ENCODE measurements around the gene SEPHS1.
"Not testable (repeated sequence)": the region's sequence is repeated elsewhere in the genome, so short reads cannot be mapped to it uniquely, and the experiment has no call there.

Gene SEPHS1

DNA sequence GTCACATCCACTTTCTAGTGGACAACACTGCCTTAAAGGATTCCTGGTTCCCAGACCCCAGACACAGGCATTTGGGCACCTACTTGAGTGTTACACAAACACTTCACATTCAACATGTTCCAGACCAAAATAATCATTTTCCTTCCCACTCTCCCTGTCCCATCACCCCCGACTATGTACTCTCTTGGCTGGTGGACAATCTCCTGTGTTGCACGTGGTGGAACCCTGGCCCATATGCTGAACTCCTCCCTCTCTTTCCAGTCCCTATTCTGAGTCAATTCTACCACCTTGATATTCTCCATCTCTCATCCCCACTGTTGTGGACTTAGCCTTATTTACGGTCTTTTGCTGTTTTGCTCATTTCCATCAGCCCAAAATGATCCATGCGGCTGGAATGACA lies 8.3 kb upstream of the SEPHS1 start:
- no peak for DNase-seq

DNA sequence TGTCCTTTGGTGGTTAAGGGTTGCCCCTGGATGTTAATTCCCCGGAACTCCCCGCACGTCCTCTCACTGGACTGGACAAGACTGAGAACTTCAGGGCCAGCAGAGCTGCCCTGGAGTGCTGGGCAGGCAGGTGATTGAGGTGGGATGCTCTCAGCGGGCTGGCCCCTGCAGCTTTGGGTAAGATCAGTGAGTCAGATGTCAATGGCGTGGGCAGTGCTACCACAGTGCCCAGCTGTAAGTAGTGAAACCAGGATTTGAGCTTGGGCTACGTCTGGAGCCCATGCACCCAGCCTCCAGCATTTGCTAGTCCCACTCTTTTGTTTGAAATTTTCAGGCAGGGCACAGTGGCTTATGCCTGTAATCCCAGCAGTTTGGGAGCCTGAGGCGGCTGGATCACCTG lies 6.7 kb upstream of the SEPHS1 start:
- no peak for DNase-seq

DNA sequence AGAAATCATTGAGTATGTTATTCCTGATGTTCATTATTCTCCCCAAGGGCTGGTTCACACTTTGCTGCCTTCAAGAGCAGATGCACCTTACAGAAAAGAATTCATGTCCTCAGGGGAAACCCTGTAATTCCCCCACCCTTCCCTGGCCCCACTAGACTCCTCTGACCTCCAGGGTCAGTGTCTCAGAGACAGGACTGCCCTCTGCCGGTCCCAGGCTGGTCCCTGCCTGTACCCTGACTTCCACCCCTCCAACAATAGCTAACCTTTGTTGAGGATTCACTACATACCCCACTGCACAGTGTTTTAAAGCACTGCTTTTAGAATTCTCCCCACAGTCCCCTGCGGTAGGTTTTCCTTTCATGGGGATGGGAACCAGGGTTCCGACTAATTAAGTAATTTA lies 4.4 kb upstream of the SEPHS1 start:
- no peak for DNase-seq

DNA sequence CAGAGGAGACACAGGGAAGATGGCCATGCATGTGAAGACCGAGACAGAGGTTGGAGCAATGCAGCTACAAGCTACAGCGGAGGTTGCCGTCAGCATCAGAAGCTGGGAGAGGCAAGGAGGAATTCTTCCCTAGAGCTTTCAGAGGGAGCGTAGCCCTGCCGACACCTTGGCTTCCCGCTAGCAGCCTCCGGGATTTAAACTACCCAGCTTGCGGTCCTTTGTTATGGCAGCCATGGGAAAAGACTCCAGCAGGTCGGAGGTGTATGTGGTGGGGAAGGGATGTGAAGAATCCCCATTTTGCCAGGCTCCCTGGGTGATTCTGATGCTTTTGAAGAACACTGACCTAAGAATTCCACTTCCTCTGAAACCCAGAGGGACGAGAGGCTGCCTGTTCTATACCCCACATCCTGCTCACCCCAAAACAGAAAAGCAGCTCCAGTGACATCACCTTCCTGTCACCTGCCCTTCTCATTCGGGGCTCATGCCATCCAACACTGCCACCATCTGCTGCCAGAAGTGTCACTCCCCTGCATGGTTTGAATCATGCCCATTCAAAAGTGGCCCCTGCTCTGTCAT lies 3.3 kb upstream of the SEPHS1 start:
- peak; percentile 31 for DNase-seq

DNA sequence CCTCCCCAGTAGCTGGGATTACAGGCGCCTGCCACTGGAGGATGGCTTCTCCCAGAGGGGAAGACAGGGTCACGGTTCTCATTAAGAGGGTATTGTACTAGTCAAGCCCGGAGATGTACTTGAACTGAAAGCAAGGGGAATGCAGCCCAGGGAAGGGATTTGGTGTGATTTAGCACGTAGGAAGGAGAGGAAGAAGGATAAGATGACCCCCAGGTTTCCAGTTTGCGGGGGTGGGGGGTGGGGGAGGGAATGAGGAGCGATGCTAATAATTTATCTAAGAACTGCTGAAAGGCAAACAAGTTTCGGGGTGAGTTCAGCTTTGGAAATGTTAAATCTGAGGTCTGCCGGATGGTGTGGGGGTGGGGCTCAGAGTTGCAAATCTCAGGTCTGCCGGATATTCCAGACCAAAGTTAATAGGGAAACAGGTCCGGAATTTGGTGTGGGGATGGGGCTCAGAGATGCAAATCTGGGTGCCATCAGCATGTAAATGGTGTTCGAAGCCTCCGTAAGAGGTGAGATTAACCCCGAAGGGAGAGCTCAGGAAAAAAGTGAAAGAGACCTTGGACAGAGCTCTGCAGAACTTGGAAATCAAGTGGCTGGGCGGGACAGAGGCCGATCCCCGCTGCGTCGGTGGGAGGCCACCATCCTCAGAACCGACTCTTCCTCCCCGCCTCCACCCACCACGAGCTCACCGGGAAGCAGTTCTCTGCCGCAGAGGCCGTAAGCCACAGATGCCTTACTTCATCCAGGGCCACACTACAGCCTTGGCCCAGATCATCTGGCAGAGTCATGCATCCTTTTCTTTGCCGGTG lies 1.6 kb upstream of the SEPHS1 start:
- DNase-seq = no peak

DNA sequence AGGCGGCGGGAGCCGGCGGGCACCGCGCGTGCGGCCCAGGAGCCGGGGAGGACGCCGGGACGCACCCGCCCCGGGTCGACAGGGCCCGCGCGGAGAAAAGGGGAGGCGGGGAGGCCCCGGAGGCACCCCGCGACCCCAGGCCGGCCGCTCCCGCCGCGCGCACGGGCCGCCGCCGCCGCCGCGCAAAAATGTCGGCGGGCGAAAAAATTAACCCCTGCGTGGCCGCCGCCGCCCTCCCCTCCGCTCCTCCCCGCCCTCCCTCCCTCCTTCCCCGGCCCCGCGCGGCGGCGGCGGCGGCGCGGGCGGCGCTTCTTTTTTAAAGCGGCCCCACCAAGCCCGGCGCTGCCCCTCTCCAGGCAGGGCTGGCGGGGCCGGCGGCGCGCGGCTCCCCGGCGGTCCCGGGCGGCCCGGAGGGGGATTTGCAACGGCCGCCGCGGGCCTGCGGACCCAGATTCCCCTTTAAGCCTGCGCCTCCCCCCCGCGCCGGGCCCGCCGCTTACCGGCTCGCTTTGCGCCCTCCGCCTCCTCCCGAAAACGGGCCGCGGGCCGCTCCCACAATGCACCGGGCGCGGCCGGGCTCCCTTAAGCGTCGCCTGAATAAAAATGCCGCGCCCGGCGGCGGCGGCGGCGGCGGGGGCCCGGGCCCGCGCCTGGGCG lies 465 bp downstream of the SEPHS1 start:
- peak; percentile 72 for DNase-seq

DNA sequence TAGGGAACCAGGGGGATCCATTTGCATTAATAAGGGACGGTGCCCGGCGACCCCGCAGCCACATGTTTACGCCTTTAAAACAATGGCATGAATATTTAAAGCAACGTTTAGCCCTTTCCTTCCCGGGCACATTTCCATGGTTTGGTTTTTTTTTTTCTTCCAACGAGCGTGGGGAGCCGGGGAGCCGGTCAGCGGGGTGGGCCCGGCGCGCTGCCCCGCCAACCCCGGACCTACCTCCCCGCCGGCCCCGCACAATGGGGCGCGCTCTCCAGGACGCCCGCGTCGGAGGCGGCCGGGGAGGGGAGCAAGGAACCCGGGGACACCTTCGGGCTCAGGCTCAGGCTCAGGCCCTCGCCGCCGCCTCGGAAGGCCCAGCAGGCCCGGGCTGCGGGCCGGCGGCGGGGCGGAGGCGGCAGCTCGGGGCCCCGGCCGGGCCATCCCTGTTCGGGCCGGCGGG lies 1.0 kb downstream of the SEPHS1 start:
- DNase-seq = peak; percentile 30

DNA sequence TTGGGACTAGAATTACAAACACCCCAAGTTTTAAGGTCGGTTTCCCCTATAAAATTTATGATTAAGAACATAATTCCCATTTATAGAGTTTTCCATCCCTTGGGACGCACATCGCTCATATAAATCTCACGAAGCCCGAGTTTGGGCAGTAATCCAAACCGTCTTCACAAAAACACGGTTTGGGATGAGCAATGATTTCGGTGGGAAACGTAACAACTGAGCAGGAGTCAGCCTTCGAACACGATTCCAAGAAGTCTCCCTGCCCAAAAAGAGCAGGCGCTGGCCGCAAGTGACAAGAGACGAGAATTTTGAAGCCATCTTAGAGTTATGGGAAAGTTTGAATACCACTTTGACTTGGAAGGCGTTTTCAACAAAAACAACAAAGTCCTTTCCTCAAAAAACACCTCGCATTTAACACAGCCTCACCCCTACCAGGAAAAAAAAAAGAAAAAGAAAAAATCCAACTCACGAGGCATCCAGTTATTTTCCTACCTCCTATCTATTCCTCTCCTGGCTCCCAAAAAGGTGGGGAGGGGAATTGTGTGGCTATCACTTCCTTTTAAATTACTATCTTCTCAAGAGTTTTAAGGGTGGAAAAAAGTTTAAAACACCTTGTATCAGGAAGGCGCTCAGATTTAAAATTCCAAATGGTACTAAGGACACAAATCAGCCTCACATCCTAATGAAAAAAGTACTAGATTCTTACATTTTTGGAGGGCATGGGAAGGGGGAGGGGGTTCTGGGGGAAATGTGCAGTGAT lies 1.6 kb downstream of the SEPHS1 start:
- DNase-seq = no peak

DNA sequence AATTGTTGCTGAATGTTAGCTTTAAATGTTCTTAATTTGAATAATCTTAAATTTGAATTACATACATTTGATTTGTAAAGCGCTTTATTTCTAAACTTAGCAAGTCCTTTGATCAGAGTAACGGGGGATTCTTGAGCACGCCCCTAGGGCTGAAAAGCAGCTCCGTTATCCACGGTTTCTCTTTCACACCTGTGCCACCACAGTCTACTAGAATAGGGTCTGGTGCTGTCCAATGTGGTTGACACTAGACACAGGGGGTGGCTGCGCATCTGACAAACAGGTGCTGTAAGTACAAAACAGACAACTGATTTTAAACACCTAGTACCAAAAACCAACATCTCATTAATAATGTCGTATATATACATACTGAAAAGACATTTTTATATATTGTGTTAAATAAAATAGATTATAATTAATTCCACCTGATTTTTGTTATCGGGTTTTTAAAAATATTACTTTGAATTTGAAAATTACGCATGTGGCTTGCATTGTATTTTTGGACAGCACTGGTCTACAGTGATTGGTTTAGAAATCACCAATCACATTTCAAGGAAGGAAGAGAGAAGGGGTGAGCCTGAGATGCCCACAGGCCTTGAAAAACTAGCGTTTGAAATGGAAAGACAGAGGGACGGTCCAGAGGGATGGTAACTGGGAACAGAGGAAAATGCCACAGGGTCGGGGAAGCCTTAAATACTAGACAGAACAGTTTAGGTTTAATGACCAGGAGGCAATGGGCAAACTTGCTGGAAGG lies 7.3 kb downstream of the SEPHS1 start:
- DNase-seq = peak; percentile 35

DNA sequence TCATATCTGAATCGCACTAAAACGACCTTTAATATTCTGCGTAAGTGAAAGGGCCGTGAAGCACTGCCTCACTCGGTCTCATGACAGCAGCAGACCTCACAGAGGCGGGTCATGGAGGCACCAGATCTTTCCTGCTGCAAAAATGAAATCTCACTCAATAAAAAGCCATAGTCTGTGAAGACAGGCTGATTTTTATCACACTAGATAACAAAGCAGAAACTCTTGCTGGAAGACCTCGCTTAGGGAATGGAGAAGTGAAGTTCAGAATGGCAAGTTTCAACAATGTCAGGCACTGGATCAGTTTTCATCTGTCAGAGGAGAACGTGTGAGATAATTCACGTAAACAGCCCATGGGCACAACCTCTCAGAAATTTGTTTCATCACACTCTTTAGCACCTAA lies 8.0 kb downstream of the SEPHS1 start:
- DNase-seq = no peak

DNA sequence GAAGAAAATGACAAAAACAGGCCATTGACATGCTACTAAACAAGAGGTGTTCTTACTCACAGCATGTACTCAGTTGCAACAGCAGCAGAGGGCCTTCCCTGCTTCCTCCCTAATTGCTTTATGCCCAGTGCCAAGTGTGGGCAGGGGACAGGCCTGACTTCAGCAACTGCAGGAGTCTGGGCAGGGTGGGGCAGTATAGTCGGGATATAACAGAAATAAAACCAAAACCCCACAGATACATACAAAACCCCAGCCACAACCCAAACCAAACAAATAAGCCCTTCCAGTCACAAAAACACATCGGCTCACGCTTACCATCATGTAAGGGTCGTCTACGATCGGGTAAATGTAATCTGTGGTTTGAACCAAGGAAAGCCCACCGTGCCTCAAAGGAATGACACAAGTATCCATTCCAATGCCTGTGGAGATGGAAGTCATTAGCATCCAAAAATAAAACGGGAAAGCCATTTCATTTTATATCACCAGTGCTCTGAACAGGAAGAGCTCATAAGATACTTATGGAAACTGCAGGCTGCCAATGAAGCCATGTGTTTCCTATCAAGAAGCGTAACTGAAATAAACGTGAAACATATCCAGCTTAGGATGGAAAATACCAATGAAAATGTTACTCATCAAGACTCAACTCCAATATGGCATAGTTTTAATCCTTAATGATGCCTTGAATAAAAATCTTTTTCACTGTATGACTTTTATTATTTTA lies 9.5 kb downstream of the SEPHS1 start:
- DNase-seq = no peak

DNA sequence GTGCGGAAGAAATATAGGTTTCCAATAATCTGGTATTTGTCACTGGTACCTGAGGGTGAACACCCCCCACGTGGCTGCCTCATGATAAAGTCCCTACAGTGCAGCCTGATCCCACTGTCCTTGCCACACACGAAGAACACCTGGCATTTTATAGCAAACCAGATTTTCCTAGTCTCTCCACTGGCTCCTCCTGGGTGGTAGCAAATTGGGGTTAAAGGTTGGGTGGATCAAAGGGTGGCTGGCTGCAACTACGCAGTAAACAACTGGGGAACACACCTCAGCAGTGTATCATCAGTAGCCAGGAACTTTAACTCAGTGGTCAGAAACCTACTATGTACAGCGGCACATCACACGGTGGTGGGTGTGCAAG lies 10.3 kb downstream of the SEPHS1 start:
- DNase-seq = no peak

DNA sequence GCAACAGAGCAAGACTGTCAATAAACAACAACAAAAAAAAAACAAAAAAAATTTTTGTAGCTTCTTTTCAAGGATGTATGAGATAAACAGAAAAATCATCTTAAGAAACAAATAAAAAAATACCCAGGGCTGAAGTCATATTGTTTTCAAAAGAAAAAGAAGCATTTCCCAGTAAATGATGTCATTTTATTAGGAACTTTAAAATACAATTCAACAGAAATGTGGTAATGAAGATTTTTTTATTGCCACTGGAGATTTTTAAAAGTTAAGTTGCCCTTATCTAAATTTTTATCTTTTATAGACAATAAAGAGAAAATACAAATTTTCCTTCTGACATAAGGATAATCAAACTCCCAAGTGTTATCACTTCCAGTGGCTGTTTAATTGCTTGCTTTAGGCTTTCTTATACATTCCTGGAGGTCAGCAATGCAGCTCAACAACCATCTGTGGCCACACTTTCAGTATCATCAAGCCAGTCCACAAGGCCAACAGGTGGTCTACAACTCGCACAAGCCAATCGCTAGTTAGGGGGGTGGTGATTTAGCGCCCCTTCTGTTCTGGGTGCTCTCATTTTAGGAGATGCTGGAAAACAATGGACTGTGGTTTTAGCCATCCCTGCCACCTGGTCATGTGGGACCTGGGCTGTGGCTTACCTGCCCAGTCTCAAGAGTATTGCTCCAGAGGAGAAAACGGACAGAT lies 10.8 kb downstream of the SEPHS1 start:
- no peak for DNase-seq

DNA sequence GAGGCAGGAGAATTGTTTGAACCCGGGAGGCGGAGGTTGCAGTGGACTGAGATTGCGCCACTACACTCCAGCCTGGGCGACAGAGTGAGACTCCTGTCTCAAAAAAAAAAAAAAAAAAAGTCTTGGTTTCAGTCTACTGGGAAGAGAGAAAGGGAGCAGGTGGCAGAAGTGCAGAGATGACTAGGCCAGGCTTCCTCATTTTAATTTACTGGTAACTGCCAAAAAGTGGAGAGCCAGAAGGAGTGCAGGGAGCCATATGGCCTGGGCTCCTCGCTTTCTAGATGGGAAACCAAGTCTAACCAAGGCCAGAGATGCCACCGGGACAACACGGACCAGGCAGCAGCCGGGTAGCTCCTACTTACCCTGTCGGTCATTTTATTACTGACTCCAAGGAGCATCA lies 12.2 kb downstream of the SEPHS1 start:
- no peak for DNase-seq

DNA sequence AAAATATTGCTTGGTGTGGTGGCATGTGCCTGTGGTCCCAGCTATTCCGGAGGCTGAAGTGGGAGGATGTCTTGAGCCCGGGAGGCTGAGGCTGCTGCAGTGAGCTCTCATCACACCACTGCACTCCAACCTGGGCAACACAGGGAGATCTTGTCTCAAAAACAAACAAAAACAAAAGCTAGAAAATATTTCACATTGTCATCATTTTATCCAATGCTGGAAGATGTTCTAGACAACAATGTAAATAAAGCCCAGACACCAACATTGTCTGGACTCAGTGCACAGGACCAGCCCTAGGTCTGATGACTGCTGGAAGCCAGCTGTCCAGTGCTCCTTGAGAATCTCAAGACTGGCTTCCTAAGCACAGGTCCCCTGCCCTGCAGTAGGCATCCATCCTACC lies 13.5 kb downstream of the SEPHS1 start:
- no peak for DNase-seq

DNA sequence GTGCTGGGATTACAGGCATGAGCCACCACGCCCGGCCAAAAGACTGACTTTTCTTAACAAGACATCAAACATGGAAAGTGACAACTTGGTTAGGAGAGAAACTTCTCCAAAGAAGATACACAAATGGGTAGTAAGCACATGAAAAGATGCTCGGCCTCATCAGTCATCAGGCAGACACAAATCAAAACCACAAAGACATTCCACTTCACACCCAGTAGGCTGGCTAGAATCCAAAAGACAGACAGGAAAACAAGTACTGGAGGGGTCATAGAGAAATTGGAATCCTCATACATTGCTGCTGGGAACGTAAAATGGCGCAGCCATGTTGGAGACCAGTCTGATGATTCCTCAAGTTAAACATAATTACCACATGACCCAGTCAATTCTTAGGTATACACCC lies 16.4 kb downstream of the SEPHS1 start:
- DNase-seq = no peak

DNA sequence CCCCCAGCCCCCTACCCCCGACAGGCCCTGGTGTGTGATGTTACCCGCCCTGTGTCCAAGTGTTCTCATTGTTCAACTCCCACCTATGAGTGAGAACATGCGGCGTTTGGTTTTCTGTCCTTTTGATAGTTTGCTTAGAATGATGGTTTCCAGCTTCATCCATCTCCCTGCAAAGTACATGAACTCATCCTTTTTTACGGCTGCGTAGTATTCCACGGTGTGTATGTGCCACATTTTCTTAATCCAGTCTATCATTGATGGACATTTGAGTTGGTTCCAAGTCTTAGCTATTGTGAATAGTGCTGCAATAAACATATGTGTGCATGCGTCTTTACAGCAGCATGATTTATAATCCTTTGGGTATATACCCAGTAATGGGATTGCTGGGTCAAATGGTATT lies 17.1 kb downstream of the SEPHS1 start:
- not testable (repeated sequence) for DNase-seq

DNA sequence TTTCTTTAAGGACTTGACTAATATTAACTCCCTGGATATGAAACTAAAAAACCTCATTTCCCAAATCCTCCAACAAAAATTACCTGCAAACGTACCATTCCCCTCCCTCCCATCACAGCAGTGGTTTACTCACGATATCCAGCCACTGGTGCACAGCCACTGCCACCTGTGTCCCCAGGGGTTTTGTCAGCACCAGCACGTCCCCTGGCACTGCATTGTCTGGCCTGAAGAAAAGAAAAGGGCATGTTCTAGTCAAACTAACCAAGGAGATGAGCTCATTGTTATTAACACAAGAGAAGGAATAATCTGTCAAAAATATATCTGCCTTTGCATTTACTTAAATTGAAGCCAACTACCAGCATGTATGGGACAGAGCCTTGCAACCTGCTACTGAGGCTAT lies 18.5 kb downstream of the SEPHS1 start:
- no peak for DNase-seq

DNA sequence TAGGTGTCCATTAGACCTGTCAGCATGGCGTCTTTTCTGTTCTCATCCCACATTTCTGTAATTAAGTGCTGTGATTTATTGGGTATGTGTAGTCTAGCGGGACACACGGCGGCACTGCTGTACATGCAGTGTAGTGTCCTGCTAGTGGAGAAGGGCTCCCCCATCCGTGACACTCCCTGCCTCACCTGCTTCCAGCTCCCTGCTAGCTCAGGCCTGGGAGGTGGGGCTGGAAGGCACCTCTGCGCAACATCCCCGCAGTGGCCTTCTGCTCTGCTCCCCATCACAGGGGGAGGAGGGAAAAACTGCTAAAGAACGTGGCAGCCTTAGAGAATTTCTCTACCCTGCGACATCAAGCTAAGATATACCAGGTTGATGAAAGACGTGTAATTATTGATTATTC lies 19.5 kb downstream of the SEPHS1 start:
- no peak for DNase-seq

DNA sequence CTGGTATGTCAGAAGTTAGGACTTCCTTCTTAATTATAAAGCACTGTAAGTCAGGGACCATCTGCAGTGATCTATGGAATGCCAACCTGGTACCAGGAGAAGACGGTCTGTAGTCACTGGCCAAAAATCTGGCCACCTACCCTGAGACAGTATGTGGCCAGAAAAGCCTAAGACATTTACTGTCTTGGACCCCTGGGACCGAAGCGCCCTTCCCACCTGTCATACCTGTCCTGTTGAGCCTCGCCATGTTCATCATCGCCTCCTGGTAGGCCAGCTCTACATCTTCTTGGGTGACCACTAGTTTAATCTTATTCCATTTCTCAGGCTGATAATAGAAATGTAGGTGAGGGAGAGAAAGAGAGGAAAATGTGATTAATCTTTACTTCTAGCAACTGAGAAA lies 20.0 kb downstream of the SEPHS1 start:
- no peak for DNase-seq

DNA sequence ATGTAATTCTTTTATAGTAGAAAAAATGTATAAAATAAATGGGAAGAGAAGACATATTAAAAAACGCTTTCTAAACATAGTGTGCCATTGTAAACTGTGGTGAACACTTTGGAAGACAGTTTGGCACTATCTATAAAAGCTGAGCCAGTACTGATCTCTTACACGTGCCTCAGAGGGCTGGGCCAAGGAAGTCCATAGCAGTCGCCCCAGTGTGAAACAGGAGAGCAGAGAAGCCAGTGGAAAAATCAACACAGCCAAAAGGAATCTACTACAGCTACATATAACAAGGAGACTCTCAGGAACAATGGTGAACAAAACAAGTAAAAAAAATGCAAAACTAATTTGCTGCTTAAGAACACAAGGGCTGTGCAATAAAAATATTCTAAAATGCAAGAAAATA lies 20.6 kb downstream of the SEPHS1 start:
- DNase-seq = no peak

Measured in activated gamma-delta T cell treated with Interleukin-2 at 50 U/mL for 16 hours (primary cell).